Subcutaneous adipose tissue (tissue), 4 donors: ENCODE results near the gene TELO2. TPM values are rescaled to one million over a fixed set of nuclear protein-coding genes. Genes with fewer than 3 reads are reported as not detected.

ENCODE experiments used
- total RNA-seq, 4 donors: library from RNA; depleted of rRNA; stranded (reverse); fragments of >200 nt; gene quantifications; one replicate each; pipeline ENCODE4 v1.1.0, GENCODE V29; 2016
- TF ChIP-seq, protein P1 (sequence below): fragments of 450-650 bp; IDR thresholded peaks from one replicate; pipeline ENCODE4 v1.5.1; 2016; ENCODE audit warnings: low read depth, mild to moderate bottlenecking, control low read depth, antibody characterized with exemption, moderate library complexity

TELO2 gene
- total RNA-seq, 4 donors from 2014 or later, result 7.5 to 42.4 (median 10.2) TPM

- TF ChIP-seq, protein P1, sequence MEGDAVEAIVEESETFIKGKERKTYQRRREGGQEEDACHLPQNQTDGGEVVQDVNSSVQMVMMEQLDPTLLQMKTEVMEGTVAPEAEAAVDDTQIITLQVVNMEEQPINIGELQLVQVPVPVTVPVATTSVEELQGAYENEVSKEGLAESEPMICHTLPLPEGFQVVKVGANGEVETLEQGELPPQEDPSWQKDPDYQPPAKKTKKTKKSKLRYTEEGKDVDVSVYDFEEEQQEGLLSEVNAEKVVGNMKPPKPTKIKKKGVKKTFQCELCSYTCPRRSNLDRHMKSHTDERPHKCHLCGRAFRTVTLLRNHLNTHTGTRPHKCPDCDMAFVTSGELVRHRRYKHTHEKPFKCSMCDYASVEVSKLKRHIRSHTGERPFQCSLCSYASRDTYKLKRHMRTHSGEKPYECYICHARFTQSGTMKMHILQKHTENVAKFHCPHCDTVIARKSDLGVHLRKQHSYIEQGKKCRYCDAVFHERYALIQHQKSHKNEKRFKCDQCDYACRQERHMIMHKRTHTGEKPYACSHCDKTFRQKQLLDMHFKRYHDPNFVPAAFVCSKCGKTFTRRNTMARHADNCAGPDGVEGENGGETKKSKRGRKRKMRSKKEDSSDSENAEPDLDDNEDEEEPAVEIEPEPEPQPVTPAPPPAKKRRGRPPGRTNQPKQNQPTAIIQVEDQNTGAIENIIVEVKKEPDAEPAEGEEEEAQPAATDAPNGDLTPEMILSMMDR, result no peak
Measured at GRCh38 chr16:1546430-1546829, 53.3 kb downstream of the TELO2 start.

- TF ChIP-seq, protein P1, result no peak
Measured at GRCh38 chr16:1548233-1548632, 55.1 kb downstream of the TELO2 start.

DNA sequence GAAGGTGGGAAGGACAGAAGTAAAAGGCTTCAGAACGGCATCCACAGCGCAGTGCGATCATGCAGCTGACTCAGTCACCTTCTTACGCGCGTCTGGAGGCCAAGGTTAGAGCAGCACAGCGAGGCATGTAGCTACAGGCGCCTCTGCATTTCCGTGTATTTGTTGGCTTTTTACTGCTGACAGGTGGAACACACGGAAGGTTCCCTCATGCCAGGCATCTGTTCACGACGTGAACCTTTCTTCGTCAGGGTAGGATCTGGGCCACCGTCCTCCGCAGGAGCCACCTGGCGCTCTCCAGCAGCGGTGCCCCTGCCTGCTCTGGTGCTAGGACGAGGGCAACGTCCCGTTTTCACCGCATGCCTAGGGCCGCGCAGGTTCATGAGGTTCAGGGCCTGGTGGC lies 55.6 kb downstream of the TELO2 start:
- TF ChIP-seq, protein P1, result no peak

DNA sequence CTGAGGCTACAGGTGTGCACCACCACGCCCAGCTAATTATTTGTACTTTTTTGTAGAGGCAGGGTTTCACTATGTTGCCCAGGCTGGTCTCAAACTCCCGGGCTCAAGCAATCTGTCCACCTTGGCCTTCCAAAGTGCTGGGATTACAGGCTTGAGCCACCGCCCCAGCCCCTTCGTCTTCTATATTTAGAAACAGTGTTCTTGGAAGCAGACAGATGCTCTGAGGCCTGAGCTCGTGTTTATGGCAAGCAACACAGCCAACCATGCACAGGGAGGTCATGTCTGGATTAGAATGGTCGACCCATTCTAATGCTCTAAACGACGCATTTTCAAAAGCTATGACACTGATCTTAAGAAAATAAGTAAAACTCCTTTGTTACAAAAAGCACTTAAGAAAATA lies 56.9 kb downstream of the TELO2 start:
- TF ChIP-seq, protein P1, result no peak

DNA sequence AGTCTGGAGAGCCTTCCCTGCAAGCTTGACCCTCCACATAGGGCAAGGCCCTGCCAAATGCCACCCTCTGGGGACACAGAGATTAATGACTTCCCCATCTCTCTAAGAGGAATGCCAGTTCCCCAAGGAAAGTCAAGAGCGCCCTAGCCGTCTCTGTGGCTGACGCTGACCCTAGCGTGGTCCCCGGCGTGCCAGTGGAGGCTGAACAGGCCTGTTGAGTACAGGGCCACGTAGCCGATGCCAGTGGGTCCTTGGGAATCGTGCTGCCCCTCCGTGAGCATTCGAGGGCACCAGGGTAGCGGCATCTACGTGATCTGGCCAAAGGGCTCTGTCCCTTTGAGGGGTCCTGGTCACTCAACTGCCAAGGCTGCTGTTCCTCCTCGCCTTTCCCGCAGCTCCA lies 57.5 kb downstream of the TELO2 start:
- TF ChIP-seq, protein P1, result no peak

DNA sequence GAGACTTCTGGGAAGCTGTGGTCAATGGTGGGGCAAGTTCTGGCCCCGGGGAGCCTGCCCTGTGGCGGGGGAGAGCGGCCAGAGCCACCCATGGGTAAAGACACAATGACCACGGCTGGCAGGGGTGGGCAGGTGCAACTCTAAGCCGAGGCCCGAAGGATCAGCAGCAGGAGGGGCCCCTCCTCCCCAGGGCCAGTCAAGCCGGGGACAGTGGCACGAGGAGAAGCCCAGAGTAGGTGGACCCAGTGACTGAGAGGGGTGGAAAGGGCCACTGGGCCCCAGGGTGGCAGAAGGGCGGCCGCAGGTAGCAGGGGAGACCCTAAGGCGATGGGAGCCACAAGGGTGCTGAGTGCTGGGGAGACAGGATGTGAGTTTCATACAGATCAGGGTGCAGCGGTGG lies 58.0 kb downstream of the TELO2 start:
- TF ChIP-seq, protein P1, result no peak

- TF ChIP-seq, protein P1, result no peak
Measured at GRCh38 chr16:1552129-1552528, 59.0 kb downstream of the TELO2 start.
